Transverse colon (tissue), 3 donors: Measurements from ENCODE around the gene CCNL2.

Source experiments
- CTCF ChIP-seq, 5 experiments: fragments of 200-600 bp in 3 of 5; fragments of 450-650 bp in 2 of 5; sonication (generic) in 3 of 5; IDR thresholded peaks; 1 replicate in 2 of 5; 2 replicates in 3 of 5; pipeline ENCODE4 v1.5.1; 2016 to 2017; ENCODE audit warnings: antibody characterized with exemption in 5 of 5, inconsistent platforms in 3 of 5, mild to moderate bottlenecking in 2 of 5, moderate library complexity in 1 of 5
- POLR2A ChIP-seq: fragments of 450-650 bp; IDR thresholded peaks from one replicate; pipeline ENCODE4 v1.6.1; 2016; ENCODE audit warnings: antibody characterized with exemption, mild to moderate bottlenecking, moderate library complexity

GRCh38 chr1:1395166-1395565, 4.0 kb downstream of the CCNL2 start:
- TF ChIP-seq POLR2A (no peak), CTCF (IDR thresholded peaks at IDR 0.05) (no peak)
